Chondrocyte (in vitro differentiated cells): ENCODE measurements around the gene PPP2R5D. TPM values are rescaled to one million over a fixed set of nuclear protein-coding genes. Genes with fewer than 3 reads are reported as not detected.

Experiments
- DNase-seq: peaks from one replicate; pipeline ENCODE4 v3.0.0; 2021; ENCODE audit warnings: mixed read lengths, low spot score
- H3K27ac Mint-ChIP-seq: one replicate; pipeline ENCODE4 v1.8.0; 2021; ENCODE audit warnings: mild to moderate bottlenecking, moderate library complexity, mixed read lengths; ENCODE audit not compliant: unreplicated experiment
- H3K27me3 Mint-ChIP-seq: 2 replicates; pipeline ENCODE4 v1.8.0; 2021; ENCODE audit warnings: low read depth, mixed read lengths
- H3K36me3 Mint-ChIP-seq: 2 replicates; pipeline ENCODE4 v1.8.0; 2021; ENCODE audit warnings: low read depth, mixed read lengths
- H3K4me1 Mint-ChIP-seq: 2 replicates; pipeline ENCODE4 v1.8.0; 2021; ENCODE audit warnings: low read depth, mild to moderate bottlenecking, mixed read lengths
- H3K4me3 Mint-ChIP-seq: one replicate; pipeline ENCODE4 v1.8.0; 2021; ENCODE audit warnings: mild to moderate bottlenecking, moderate library complexity, mixed read lengths; ENCODE audit not compliant: unreplicated experiment
- H3K9me3 Mint-ChIP-seq: 2 replicates; pipeline ENCODE4 v1.8.0; 2021; ENCODE audit warnings: low read depth, mixed read lengths
- total RNA-seq: library from RNA; stranded (reverse); gene quantifications from 3 replicates; pipeline ENCODE4 v1.2.1, GENCODE V29; 2021
- TF ChIP-seq, protein P1 (sequence below): fragments of 200-600 bp; sonication (generic); IDR thresholded peaks from 2 replicates; pipeline ENCODE4 v1.5.0; 2021; ENCODE audit warnings: antibody characterized with exemption, mild to moderate bottlenecking, moderate library complexity

PPP2R5D gene
- total RNA-seq, 1 donor from 2014 or later = 39.3 TPM

DNA sequence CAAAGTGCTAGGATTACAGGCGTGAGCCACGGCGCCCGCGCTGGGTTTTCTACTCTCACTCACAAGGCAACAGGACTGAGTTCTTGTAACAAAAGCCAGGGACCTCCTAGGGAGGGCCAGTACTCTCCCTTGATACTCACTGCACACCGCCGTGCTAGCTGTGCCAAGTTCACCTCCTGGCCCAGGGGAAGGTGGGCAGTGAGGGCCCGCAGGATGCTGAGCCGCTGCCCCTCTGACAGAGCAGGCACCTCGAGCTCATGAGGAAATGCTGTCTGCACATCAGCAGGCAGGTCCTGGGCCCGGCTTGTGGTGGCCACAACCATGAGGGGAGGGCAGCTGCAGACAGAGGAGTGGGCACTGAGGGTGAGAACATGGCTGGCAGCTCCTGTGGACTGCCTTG, 17.1 kb upstream of the PPP2R5D start:
- DNase-seq = no peak
- Mint-ChIP-seq H3K36me3 (peaks cover 9% of the 10 kb centered on the region), H3K4me1 (peaks cover 9% of the 10 kb centered on the region), H3K27ac (no peak overlapping the region), H3K9me3 (no peaks in the 10 kb centered on the region), H3K4me3 (no peak overlapping the region), H3K27me3 (no peaks in the 10 kb centered on the region)
- TF ChIP-seq, protein P1, sequence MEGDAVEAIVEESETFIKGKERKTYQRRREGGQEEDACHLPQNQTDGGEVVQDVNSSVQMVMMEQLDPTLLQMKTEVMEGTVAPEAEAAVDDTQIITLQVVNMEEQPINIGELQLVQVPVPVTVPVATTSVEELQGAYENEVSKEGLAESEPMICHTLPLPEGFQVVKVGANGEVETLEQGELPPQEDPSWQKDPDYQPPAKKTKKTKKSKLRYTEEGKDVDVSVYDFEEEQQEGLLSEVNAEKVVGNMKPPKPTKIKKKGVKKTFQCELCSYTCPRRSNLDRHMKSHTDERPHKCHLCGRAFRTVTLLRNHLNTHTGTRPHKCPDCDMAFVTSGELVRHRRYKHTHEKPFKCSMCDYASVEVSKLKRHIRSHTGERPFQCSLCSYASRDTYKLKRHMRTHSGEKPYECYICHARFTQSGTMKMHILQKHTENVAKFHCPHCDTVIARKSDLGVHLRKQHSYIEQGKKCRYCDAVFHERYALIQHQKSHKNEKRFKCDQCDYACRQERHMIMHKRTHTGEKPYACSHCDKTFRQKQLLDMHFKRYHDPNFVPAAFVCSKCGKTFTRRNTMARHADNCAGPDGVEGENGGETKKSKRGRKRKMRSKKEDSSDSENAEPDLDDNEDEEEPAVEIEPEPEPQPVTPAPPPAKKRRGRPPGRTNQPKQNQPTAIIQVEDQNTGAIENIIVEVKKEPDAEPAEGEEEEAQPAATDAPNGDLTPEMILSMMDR = no peak

DNA sequence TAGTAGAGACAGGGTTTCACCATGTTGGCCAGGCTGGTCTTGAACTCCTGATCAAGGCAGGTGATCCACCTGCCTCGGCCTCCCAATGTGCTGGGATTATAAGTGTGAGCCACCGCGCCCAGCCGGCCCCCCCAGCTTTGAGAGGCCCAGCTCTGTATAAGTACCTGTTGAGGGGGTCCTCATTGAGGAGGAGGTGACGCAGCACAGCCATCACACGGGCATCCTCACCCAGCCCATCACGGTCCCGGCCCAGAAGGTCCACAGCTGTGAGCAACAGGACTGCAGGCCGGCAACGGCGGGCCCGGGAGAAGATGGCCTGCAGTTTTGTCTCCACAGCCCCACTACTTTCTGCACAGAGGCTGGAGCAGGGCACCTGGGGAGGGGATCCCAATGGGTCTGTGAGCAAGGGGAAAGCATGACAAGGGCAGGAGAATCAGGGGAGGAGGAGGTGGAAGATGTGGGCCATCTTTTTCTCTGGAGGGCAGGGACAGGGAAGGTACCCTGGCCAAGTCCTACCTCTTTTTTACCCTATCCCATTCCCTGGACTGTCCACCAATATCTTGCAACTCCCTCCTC, 16.2 kb upstream of the PPP2R5D start:
- Mint-ChIP-seq H3K27ac (no peak overlapping the region), H3K36me3 (peaks cover 7% of the 10 kb centered on the region), H3K9me3 (no peaks in the 10 kb centered on the region), H3K27me3 (no peaks in the 10 kb centered on the region), H3K4me1 (peaks cover 9% of the 10 kb centered on the region), H3K4me3 (no peak overlapping the region)
- DNase-seq = no peak
- TF ChIP-seq, protein P1 = no peak

DNA sequence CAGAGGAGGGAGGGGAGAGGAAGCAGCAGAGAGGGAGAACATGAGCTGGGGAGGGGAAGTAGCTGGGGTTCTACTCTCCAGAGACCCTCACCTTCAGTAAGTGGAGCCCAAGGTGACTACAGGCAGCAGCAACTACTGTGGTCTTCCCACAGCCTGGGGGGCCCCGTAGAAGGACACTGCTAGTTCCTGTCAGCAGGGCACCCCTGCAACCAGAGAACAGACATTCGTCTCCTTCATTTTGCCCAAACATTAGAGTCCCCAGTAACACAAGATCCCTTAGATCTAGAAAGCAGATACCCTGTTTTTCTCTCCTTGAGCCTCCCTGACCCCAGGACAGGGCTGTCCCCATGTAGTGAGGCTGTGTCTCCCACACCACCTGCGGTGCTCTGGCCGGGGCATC, 15.6 kb upstream of the PPP2R5D start:
- H3K4me1 Mint-ChIP-seq = peaks cover 9% of the 10 kb centered on the region
- H3K36me3 Mint-ChIP-seq = peaks cover 8% of the 10 kb centered on the region
- no peaks in the 10 kb centered on the region for H3K9me3 Mint-ChIP-seq
- TF ChIP-seq, protein P1 = no peak
- no peak for DNase-seq
- H3K27ac Mint-ChIP-seq = no peak overlapping the region
- H3K4me3 Mint-ChIP-seq = no peak overlapping the region
- H3K27me3 Mint-ChIP-seq = no peaks in the 10 kb centered on the region

DNA sequence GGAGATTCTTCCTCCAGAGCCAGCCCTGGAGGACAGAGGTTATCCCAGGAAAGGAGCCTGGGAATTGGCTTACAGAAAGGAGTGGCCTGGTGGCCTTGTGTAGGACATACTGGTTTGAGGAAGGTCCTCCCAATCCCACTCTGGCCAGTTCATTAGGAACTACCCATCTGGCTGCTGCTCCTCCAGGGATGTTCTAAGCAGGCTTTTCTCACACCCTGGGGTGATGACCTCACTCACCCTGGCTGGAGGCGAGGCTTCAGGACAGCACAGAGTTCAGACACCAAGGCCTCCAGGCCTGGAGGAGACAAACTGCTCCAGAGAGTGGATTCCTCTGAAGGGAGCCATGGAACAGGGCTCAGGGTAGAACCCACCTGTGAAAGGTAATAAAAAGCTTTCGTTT, 14.9 kb upstream of the PPP2R5D start:
- Mint-ChIP-seq H3K4me3 (no peak overlapping the region), H3K36me3 (peaks cover 11% of the 10 kb centered on the region), H3K27ac (no peak overlapping the region), H3K27me3 (no peaks in the 10 kb centered on the region), H3K9me3 (no peaks in the 10 kb centered on the region), H3K4me1 (peaks cover 9% of the 10 kb centered on the region)
- DNase-seq = no peak
- TF ChIP-seq, protein P1 = no peak

DNA sequence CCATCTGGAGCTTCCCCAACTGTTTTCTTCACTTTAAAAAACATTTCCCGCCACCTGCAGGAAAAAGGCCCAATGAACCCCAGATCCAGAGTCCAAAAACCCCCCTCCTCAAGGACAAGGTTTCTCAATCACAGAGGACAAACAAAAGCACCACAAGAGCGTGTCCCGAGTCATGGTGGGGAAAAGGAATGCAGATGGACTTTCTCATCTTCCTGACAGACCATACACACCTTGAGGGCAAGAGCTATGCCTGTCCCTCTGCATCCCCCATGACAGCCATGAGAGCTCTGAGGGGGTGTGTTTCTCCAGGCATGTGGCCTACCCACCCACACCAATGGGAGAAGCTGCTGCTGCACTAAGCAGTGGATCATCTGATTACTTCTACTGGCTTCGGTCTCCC, 14.4 kb upstream of the PPP2R5D start:
- TF ChIP-seq, protein P1 = no peak
- H3K27ac Mint-ChIP-seq = no peak overlapping the region
- no peak overlapping the region for H3K4me3 Mint-ChIP-seq
- H3K36me3 Mint-ChIP-seq = peaks cover 11% of the 10 kb centered on the region
- no peaks in the 10 kb centered on the region for H3K9me3 Mint-ChIP-seq
- H3K4me1 Mint-ChIP-seq = peaks cover 9% of the 10 kb centered on the region
- no peak for DNase-seq
- no peaks in the 10 kb centered on the region for H3K27me3 Mint-ChIP-seq
